Karpas-422 (cell line): ENCODE measurements around the gene MLH3. TPM values are rescaled to one million over a fixed set of nuclear protein-coding genes. Genes with fewer than 3 reads are reported as not detected.
A peak's percentile ranks its signal among the peaks of the same experiment; 100 is the strongest.

ENCODE experiments used
- DNase-seq: peaks from one replicate; pipeline ENCODE4 v3.0.0-alpha.2; 2015
- H2AFZ ChIP-seq: fragments of 200-600 bp; sonication (generic); 2 replicates; pipeline ENCODE4 v1.6.1; 2014; ENCODE audit warnings: antibody characterized with exemption, low read length, mixed read lengths
- H3K27ac ChIP-seq: fragments of 200-600 bp; sonication (generic); 2 replicates; pipeline ENCODE4 v1.5.1; 2014; ENCODE audit warnings: mild to moderate bottlenecking, low read length, moderate library complexity
- H3K27me3 ChIP-seq: fragments of 200-600 bp; sonication (generic); 2 replicates; pipeline ENCODE4 v1.6.1; 2014; ENCODE audit warnings: low read length, mixed read lengths
- H3K36me3 ChIP-seq: fragments of 200-600 bp; sonication (generic); 2 replicates; pipeline ENCODE4 v1.6.1; 2014; ENCODE audit warnings: low read length, mixed read lengths; ENCODE audit not compliant: insufficient read depth
- H3K4me1 ChIP-seq: fragments of 200-600 bp; sonication (generic); 2 replicates; pipeline ENCODE4 v1.6.1; 2014; ENCODE audit warnings: mild to moderate bottlenecking, low read length, mixed read lengths
- H3K4me2 ChIP-seq: fragments of 200-600 bp; sonication (generic); 2 replicates; pipeline ENCODE4 v1.6.1; 2014; ENCODE audit warnings: low read length, low read depth, mild to moderate bottlenecking; ENCODE audit not compliant: poor library complexity, severe bottlenecking
- H3K4me3 ChIP-seq: fragments of 200-600 bp; sonication (generic); 2 replicates; pipeline ENCODE4 v1.5.1; 2014; ENCODE audit warnings: mild to moderate bottlenecking, antibody characterized with exemption, low read length, mixed read lengths
- H3K79me2 ChIP-seq: fragments of 200-600 bp; sonication (generic); 2 replicates; pipeline ENCODE4 v1.6.1; 2014; ENCODE audit warnings: mild to moderate bottlenecking, low read length, mixed read lengths
- H3K9ac ChIP-seq: fragments of 200-600 bp; sonication (generic); 2 replicates; pipeline ENCODE4 v1.6.0; 2014; ENCODE audit warnings: low read length
- H3K9me2 ChIP-seq: fragments of 200-600 bp; sonication (generic), shearing (Covaris generic); replicated peaks from 2 replicates; pipeline ENCODE4 v1.6.0; 2014; ENCODE audit warnings: mild to moderate bottlenecking, low read length, moderate library complexity; ENCODE audit not compliant: insufficient read depth
- H3K9me3 ChIP-seq: fragments of 300-700, 200-600 bp; sonication (generic); 2 replicates; pipeline ENCODE4 v1.6.1; 2014; ENCODE audit warnings: low read length, mixed read lengths
- H4K20me1 ChIP-seq: fragments of 200-600 bp; sonication (generic); 2 replicates; pipeline ENCODE4 v1.6.1; 2014; ENCODE audit warnings: mild to moderate bottlenecking, antibody characterized with exemption, low read length, low read depth; ENCODE audit not compliant: insufficient read depth
- total RNA-seq: library from RNA; depleted of rRNA; stranded (reverse); fragments of >200 nt; shearing (Covaris generic); gene quantifications from 2 replicates; pipeline ENCODE4 v1.2.3, GENCODE V29; 2014; ENCODE audit warnings: low replicate concordance

MLH3 gene
- total RNA-seq, 1 experiment from 2014 or later, result 71.5 TPM

DNA sequence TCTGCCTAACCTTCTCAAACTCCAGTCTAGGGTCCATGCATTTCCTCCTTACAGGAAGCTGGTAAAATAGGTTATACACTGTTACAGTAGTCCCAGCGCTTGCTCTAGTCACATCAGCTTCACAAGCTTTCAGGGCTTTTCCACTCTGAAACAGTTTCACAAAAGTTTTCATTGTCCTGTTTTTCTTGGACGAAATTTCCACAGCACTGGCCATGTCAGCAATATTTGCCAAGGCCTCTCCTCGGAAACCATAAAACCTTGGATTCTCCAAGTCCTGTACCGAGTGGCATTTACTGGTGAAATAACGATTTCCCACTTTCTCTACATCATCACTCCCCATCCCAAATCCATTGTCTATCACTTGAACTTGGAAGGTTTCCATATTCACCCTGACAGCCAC is 2.1 kb downstream of the MLH3 start:
- no peak overlapping the region for H3K9ac ChIP-seq
- no peaks in the 10 kb centered on the region for H3K9me2 ChIP-seq
- no peaks in the 10 kb centered on the region for H3K27me3 ChIP-seq
- 0 out of 2 replicates have a peak, but pooled peaks cover 5% of the 10 kb centered on the region for H4K20me1 ChIP-seq
- DNase-seq, result no peak
- H3K79me2 ChIP-seq, result peaks cover 72% of the 10 kb centered on the region
- no peak overlapping the region for H3K4me3 ChIP-seq
- H3K9me3 ChIP-seq, result no peaks in the 10 kb centered on the region
- H3K4me1 ChIP-seq, result peaks cover 32% of the 10 kb centered on the region
- H3K27ac ChIP-seq, result no peak overlapping the region
- H3K4me2 ChIP-seq, result peak overlapping the region; percentile 69
- H3K36me3 ChIP-seq, result peaks cover 36% of the 10 kb centered on the region
- no peak overlapping the region for H2AFZ ChIP-seq

DNA sequence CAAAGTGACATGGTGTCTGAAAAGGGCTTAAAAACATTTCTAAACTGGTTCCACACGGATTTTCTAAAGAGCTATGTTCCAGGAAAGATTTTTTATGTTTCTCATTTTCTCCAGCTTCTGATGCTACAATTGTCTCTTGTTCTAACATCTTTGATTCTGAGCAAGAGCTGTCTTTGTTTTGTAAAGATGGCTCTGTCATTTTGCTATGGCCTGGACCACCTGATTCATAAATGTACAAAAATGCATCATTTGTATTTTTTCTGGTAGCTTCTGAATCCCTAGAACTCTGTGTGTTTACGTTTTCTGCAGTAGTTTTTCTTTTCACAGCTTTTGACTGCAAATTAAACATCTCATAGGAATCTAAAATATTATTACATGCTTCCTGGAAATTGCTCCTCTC is 3.2 kb downstream of the MLH3 start:
- Histone ChIP-seq H3K9me2 (no peaks in the 10 kb centered on the region), H3K27me3 (no peaks in the 10 kb centered on the region), H3K4me3 (no peak overlapping the region), H3K4me2 (no peak overlapping the region), H3K27ac (no peak overlapping the region), H3K79me2 (peaks cover 80% of the 10 kb centered on the region), H3K4me1 (peaks cover 32% of the 10 kb centered on the region), H2AFZ (no peak overlapping the region), H3K9ac (no peak overlapping the region), H3K36me3 (peaks cover 43% of the 10 kb centered on the region), H4K20me1 (0 out of 2 replicates have a peak, but pooled peaks cover 5% of the 10 kb centered on the region), H3K9me3 (no peaks in the 10 kb centered on the region)
- no peak for DNase-seq

DNA sequence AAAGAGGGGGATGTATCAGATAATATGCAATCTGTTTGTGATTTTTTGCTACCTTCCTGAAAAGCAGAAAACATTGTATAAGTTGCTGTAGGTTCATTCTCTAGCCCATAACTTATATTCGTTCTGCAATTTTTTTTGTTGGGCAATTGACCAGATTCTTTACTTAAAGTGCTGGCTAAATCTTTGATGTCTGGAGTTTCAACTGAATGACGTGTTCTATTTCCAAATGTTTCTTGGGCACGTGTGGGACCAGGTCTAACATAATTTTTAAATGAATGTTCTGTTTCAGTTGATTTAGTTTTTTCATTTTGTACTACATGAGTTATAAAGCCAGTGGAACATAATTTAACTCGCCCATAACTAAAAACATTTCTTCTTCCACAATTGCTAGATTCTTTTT is 3.8 kb downstream of the MLH3 start:
- Histone ChIP-seq H3K9me3 (no peaks in the 10 kb centered on the region), H3K4me3 (no peak overlapping the region), H4K20me1 (0 out of 2 replicates have a peak, but pooled peaks cover 5% of the 10 kb centered on the region), H2AFZ (no peak overlapping the region), H3K27me3 (no peaks in the 10 kb centered on the region), H3K36me3 (peaks cover 46% of the 10 kb centered on the region), H3K9ac (no peak overlapping the region), H3K27ac (no peak overlapping the region), H3K9me2 (no peaks in the 10 kb centered on the region), H3K4me2 (no peak overlapping the region), H3K79me2 (peaks cover 85% of the 10 kb centered on the region), H3K4me1 (peaks cover 32% of the 10 kb centered on the region)
- DNase-seq, result no peak

DNA sequence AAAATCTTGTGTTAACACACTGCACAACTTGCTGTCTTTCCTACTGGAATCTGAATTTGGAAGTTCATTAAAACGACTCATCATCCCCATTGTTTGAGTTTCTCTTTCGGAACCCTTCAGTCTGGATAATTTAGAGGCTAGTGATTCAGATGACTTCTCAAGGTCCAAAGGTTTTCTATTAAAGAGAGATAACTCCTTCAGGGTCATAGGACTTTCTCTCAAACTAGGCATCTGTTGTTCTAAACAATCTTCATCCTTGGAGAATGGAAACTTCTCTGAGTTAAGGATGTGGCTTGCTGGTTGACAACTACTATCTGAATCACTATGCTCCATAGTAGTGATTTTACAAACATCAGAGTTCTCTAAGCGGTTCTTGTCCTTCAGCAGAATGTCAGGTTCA is 4.4 kb downstream of the MLH3 start:
- no peak overlapping the region for H3K4me2 ChIP-seq
- peaks cover 91% of the 10 kb centered on the region for H3K79me2 ChIP-seq
- no peaks in the 10 kb centered on the region for H3K9me2 ChIP-seq
- H3K9ac ChIP-seq, result no peak overlapping the region
- H4K20me1 ChIP-seq, result 0 out of 2 replicates have a peak, but pooled peaks cover 5% of the 10 kb centered on the region
- no peaks in the 10 kb centered on the region for H3K9me3 ChIP-seq
- no peak for DNase-seq
- peaks cover 52% of the 10 kb centered on the region for H3K36me3 ChIP-seq
- no peak overlapping the region for H3K4me3 ChIP-seq
- H3K27me3 ChIP-seq, result no peaks in the 10 kb centered on the region
- peaks cover 32% of the 10 kb centered on the region for H3K4me1 ChIP-seq
- H3K27ac ChIP-seq, result no peak overlapping the region
- no peak overlapping the region for H2AFZ ChIP-seq

DNA sequence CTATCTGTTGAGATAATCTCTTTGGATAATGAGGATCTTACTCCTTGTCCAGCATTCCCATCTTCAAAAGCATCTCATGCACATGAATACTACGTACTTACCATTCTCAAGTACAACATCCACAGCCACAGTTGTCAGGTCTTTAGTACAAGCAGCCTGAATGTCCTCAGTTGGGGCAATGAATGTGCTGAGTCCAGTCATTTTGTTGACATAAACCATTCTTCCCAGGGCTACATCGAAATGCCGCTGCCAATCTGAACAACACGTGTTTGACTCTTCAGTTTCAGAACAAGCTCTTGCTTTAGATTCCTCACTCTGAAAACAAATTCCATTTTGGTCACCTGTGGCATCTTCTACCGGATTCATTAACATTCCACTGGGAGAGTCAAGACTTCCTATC is 5.0 kb downstream of the MLH3 start:
- Histone ChIP-seq H3K4me1 (peaks cover 27% of the 10 kb centered on the region), H3K4me3 (no peak overlapping the region), H3K9me2 (no peaks in the 10 kb centered on the region), H3K4me2 (no peak overlapping the region), H3K27ac (no peak overlapping the region), H3K9ac (no peak overlapping the region), H3K9me3 (no peaks in the 10 kb centered on the region), H3K79me2 (peaks cover 96% of the 10 kb centered on the region), H3K36me3 (peaks cover 59% of the 10 kb centered on the region), H4K20me1 (0 out of 2 replicates have a peak, but pooled peaks cover 5% of the 10 kb centered on the region), H3K27me3 (no peaks in the 10 kb centered on the region), H2AFZ (no peak overlapping the region)
- no peak for DNase-seq

DNA sequence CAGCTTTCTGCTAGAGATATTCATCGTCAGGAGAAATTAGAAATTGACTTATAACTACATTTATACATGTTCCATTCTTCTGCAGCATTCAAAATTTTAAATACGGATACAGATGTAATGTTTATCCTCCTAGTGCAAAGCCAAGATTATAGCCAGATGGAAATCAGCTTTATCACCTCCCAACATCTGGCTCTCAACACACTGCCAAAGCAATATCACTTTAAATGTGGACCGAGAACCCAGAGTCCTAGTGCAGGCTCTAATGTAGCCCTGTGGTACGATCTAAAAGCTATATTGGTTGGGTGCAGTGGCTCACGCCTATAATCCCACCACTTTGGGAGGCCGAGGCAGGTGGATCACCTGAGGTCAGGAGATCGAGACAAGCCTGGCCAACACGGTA is 6.5 kb downstream of the MLH3 start:
- no peak overlapping the region for H3K27ac ChIP-seq
- peaks cover 86% of the 10 kb centered on the region for H3K79me2 ChIP-seq
- H3K36me3 ChIP-seq, result peaks cover 65% of the 10 kb centered on the region
- no peak overlapping the region for H3K9ac ChIP-seq
- 0 out of 2 replicates have a peak, but pooled peaks cover 5% of the 10 kb centered on the region for H4K20me1 ChIP-seq
- no peak overlapping the region for H2AFZ ChIP-seq
- no peak for DNase-seq
- no peak overlapping the region for H3K4me2 ChIP-seq
- H3K9me2 ChIP-seq, result no peaks in the 10 kb centered on the region
- H3K4me1 ChIP-seq, result peaks cover 13% of the 10 kb centered on the region
- no peaks in the 10 kb centered on the region for H3K27me3 ChIP-seq
- no peak overlapping the region for H3K4me3 ChIP-seq
- no peaks in the 10 kb centered on the region for H3K9me3 ChIP-seq

DNA sequence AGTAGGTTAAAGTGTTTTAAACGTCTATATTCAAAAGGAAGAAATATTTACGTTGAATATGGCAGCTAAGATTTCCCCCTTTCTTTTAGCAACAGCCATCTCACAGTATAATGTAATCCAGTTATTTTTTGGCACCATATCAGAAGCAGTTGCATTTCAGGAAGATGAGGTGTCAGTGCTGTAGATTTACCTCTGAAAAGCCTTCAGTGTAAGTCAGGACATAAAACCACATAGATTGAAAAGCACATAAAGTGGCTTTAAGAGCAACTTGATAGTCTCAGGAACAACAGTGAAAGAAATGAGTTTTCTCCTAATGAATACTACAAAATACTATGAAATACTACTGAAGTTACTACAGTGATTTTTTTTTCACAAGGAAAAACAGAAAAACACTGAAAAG is 6.9 kb downstream of the MLH3 start:
- Histone ChIP-seq H3K4me3 (no peak overlapping the region), H3K27ac (no peak overlapping the region), H2AFZ (no peak overlapping the region), H3K79me2 (peaks cover 82% of the 10 kb centered on the region), H3K4me1 (peaks cover 10% of the 10 kb centered on the region; the same call in 1 of the 2 replicates), H3K27me3 (no peaks in the 10 kb centered on the region), H3K9ac (no peak overlapping the region), H3K4me2 (no peak overlapping the region), H4K20me1 (0 out of 2 replicates have a peak, but pooled peaks cover 5% of the 10 kb centered on the region), H3K9me3 (no peaks in the 10 kb centered on the region), H3K9me2 (no peaks in the 10 kb centered on the region), H3K36me3 (peaks cover 64% of the 10 kb centered on the region)
- DNase-seq, result no peak

DNA sequence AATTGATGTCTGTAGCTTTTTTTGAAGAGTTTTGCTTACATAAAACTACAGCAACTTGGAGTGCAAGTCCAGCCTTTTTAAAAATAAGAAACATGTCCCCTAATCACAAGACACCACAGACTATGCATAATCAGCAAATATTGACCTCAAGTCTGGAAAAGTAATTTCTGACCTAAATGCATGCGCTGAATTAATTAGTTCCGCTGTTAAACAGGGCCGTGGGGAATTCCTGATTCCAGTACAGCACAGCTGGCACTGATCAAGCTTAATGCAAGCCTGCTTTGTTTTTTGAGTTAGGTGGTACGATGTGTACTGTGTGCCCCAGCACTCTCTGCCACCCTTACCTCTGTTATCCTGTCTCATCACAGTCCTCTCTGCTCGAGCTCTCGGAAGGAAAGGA is 9.2 kb downstream of the MLH3 start:
- Histone ChIP-seq H3K36me3 (peaks cover 65% of the 10 kb centered on the region), H4K20me1 (0 out of 2 replicates have a peak, but pooled peaks cover 5% of the 10 kb centered on the region), H3K9me2 (no peaks in the 10 kb centered on the region), H2AFZ (no peak overlapping the region), H3K9ac (no peak overlapping the region), H3K79me2 (peaks cover 67% of the 10 kb centered on the region), H3K4me2 (no peak overlapping the region), H3K27me3 (no peaks in the 10 kb centered on the region), H3K9me3 (no peaks in the 10 kb centered on the region), H3K4me3 (no peak overlapping the region), H3K27ac (no peak overlapping the region), H3K4me1 (peaks cover 7% of the 10 kb centered on the region; the same call in 1 of the 2 replicates)
- no peak for DNase-seq
